Bronchial epithelial cell (primary cell): Measurements from ENCODE around the gene TMUB1. TPM values are rescaled to one million over a fixed set of nuclear protein-coding genes. Genes with fewer than 3 reads are reported as not detected.

Experiments used
- DNase-seq: peaks from one replicate; pipeline ENCODE4 v3.0.0-alpha.2; 2010; ENCODE audit warnings: low read depth
- FAIRE-seq: peaks from 2 replicates; lab custom pipeline; 2011; peaks lifted over from hg19 to GRCh38; lab: Jason Lieb, UNC
- H3K27me3 ChIP-seq: 2 replicates; pipeline ENCODE4 v1.5.1; 2011; ENCODE audit warnings: low read length; ENCODE audit not compliant: control insufficient read depth, insufficient read depth
- H3K36me3 ChIP-seq: 2 replicates; pipeline ENCODE4 v1.5.1; 2011; ENCODE audit warnings: low read length; ENCODE audit not compliant: control insufficient read depth, insufficient read depth
- H3K4me3 ChIP-seq: 2 replicates; pipeline ENCODE4 v1.5.1; 2011; ENCODE audit warnings: mild to moderate bottlenecking, low read depth, low read length, control low read depth
- total RNA-seq: library from RNA; depleted of rRNA; stranded (reverse); fragments of >200 nt; gene quantifications from 2 replicates; pipeline ENCODE4 v1.2.1, GENCODE V29; 2014
- TF ChIP-seq, protein P1 (sequence below): IDR thresholded peaks from 2 replicates; pipeline ENCODE4 v1.5.1; 2011; ENCODE audit warnings: mild to moderate bottlenecking, moderate library complexity, low read length, control low read depth, inconsistent platforms; ENCODE audit not compliant: insufficient read depth, severe bottlenecking

TMUB1 gene
- total RNA-seq, 1 donor from 2014 or later = 9.0 TPM

DNA sequence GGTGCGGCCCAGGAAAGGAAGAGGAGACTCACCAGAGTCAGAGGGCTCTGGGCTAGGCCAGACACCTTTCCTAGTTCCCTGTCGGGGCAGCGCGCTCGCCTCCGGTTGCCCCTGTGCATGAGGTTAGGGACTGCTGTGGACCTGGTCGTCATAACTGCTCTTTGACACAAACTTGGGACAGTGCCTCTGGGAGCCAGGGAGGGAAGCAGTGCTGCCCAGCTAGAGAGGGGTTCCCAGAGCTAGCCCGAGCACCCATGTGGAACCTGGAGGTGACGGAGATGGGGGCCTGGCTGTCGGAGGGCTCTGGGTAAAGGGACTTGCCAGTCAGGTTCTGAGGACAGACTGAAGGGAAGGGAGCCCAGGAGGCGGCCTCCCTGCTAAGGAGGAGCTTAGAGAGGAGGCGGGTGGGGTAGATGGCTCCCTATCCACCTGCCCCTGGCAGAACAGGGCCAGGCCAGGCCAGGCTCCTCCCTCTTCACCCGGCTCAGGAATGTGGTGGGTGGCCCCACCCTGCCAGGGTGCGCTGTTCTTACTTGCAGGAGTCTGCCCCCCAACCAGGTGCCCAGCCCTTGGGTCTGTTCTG, 32.6 kb upstream of the TMUB1 start:
- no peaks in the 10 kb centered on the region for H3K27me3 ChIP-seq
- peak overlapping the region; percentile 57 for H3K4me3 ChIP-seq
- peaks cover 34% of the 10 kb centered on the region for H3K36me3 ChIP-seq
- FAIRE-seq (peak; percentile 62), DNase-seq (peak; percentile 94)
- TF ChIP-seq, protein P1, sequence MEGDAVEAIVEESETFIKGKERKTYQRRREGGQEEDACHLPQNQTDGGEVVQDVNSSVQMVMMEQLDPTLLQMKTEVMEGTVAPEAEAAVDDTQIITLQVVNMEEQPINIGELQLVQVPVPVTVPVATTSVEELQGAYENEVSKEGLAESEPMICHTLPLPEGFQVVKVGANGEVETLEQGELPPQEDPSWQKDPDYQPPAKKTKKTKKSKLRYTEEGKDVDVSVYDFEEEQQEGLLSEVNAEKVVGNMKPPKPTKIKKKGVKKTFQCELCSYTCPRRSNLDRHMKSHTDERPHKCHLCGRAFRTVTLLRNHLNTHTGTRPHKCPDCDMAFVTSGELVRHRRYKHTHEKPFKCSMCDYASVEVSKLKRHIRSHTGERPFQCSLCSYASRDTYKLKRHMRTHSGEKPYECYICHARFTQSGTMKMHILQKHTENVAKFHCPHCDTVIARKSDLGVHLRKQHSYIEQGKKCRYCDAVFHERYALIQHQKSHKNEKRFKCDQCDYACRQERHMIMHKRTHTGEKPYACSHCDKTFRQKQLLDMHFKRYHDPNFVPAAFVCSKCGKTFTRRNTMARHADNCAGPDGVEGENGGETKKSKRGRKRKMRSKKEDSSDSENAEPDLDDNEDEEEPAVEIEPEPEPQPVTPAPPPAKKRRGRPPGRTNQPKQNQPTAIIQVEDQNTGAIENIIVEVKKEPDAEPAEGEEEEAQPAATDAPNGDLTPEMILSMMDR = no peak

GRCh38 chr7:151115121-151115835, 32.0 kb upstream of the TMUB1 start:
- Histone ChIP-seq H3K27me3 (no peaks in the 10 kb centered on the region), H3K4me3 (peak overlapping the region; percentile 57), H3K36me3 (peaks cover 29% of the 10 kb centered on the region)
- TF ChIP-seq, protein P1 = no peak
- DNase-seq (no peak), FAIRE-seq (no peak)

DNA sequence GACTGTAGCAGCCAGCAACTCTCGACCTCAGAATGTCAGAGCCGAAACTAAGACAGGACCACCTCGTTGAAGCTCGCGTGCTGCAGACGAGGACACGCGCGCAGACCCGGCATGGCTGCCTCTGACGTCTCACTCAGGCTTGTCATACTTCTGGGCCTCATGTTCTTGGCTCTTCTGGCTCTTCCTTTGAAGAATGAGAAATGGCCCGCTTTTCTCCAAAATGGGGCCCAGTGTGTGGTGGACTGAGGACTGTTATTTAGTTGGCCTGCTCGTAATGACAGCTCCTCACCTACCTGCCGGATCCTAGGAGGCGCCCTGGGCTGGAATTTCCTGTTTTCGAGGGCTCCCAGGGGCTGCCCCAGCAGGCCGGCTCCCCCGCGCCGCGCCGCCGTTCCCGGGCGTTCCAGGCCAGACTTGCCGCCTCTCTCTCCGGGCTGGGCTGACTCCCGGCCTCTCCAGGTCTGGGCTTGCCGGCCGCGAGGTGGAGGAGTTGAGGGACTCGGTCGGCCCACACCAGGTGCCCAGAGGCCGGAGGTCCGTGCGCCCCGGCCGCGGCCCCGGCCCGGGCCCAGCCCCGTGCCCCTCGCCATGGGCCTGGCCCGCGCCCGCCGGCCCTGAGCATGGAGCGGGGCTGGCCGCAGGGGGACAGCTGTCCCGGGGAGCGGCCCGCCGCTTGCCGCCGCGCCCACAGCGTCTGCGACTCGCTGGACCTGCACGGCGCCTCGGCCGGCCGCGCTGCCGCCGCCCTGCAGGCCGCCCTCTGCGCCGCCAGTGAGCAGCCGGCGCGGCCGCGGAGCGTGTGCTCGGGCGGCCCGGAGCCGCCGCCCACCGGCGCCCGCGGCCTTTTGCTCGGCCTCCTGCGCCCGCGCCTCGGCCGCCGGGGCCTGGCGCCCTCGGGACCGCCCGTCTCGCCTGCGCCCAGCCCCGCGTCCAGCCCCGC, 31.1 kb upstream of the TMUB1 start:
- Histone ChIP-seq H3K27me3 (no peaks in the 10 kb centered on the region), H3K36me3 (peaks cover 22% of the 10 kb centered on the region), H3K4me3 (peak overlapping the region; percentile 57)
- DNase-seq = peak; percentile 67
- TF ChIP-seq, protein P1 = no peak
- no peak for FAIRE-seq

- no peaks in the 10 kb centered on the region for H3K27me3 ChIP-seq
- peaks cover 16% of the 10 kb centered on the region for H3K36me3 ChIP-seq
- FAIRE-seq (no peak), DNase-seq (peak; percentile 85)
- TF ChIP-seq, protein P1 = no peak
- H3K4me3 ChIP-seq = peak overlapping the region; percentile 57
Measured at GRCh38 chr7:151113344-151114150, 30.3 kb upstream of the TMUB1 start.

DNA sequence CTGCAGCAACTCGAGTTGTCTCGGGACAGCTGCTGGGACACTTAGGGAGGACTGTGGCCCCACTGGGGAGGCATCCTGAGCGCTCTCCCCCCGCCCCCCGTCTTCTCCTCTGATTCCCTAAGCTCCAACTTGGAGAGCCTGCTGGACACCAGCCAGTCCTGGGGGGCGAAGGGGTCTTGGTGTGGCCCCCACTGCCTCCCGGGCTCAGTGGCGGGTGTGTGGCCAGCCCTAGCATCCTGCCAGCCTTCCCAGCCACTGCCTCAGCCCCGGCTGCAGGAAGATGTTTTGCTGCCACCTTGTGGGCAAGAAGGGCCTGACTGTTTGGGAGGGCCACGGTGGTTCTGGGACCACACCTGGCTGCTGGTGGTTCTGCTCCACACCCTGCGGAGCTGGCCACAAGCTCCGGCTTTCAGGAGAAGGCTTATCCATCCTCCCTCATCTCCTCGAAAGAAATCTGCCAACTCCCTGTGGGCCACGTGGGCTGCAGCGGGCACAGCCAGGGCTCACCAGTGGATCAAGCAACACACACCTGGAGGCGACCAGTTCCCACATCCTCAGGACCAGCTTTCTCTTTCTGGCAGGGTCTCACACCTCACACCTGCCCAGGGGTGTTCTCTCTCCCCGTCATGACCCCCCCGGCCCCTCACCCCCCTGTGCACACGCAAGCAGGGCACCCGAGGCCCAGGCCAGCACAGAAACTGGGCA, 27.8 kb upstream of the TMUB1 start:
- H3K4me3 ChIP-seq = no peak overlapping the region
- H3K36me3 ChIP-seq = no peaks in the 10 kb centered on the region
- DNase-seq (peak; percentile 54), FAIRE-seq (no peak)
- TF ChIP-seq, protein P1 = peak; percentile 94
- no peaks in the 10 kb centered on the region for H3K27me3 ChIP-seq
